GM23248 (cell line): Measurements from ENCODE around the gene TARS3. TPM values are rescaled to one million over a fixed set of nuclear protein-coding genes. Genes with fewer than 3 reads are reported as not detected.

Experiments
- DNase-seq: peaks from one replicate; pipeline ENCODE4 v3.0.0-alpha.2; 2015
- H2AFZ ChIP-seq: fragments of 200-600 bp; sonication (generic); 2 replicates; pipeline ENCODE4 v1.6.1; 2016; ENCODE audit warnings: antibody characterized with exemption
- H3F3A ChIP-seq: fragments of 200-600 bp; sonication (generic); 2 replicates; pipeline ENCODE4 v1.6.1; 2016; ENCODE audit warnings: mild to moderate bottlenecking, antibody characterized with exemption, mixed run types; ENCODE audit not compliant: insufficient read depth
- H3K27ac ChIP-seq: fragments of 200-600 bp; sonication (generic); 2 replicates; pipeline ENCODE4 v1.5.1; 2016; ENCODE audit warnings: mild to moderate bottlenecking
- H3K27me3 ChIP-seq: fragments of 200-600 bp; sonication (generic); replicated peaks from 2 replicates; pipeline ENCODE4 v1.6.1; 2016; ENCODE audit warnings: mild to moderate bottlenecking; ENCODE audit not compliant: insufficient read depth
- H3K36me3 ChIP-seq: fragments of 200-600 bp; sonication (generic); 2 replicates; pipeline ENCODE4 v1.6.1; 2016; ENCODE audit warnings: low read depth, mild to moderate bottlenecking
- H3K4me1 ChIP-seq: fragments of 200-600 bp; sonication (generic); 2 replicates; pipeline ENCODE4 v1.6.1; 2016; ENCODE audit warnings: mild to moderate bottlenecking; ENCODE audit not compliant: insufficient read depth
- H3K4me2 ChIP-seq: fragments of 200-600 bp; sonication (generic); one replicate; pipeline ENCODE4 v1.6.1; 2016; ENCODE audit warnings: mild to moderate bottlenecking; ENCODE audit not compliant: unreplicated experiment
- H3K4me3 ChIP-seq: fragments of 200-600 bp; sonication (generic); 2 replicates; pipeline ENCODE4 v1.5.1; 2016; ENCODE audit warnings: mild to moderate bottlenecking
- H3K79me2 ChIP-seq: fragments of 200-600 bp; sonication (generic); 2 replicates; pipeline ENCODE4 v1.6.1; 2016; ENCODE audit warnings: mild to moderate bottlenecking; ENCODE audit not compliant: insufficient read depth
- H3K9ac ChIP-seq: fragments of 200-600 bp; sonication (generic); 2 replicates; pipeline ENCODE4 v1.6.1; 2016; ENCODE audit warnings: mild to moderate bottlenecking
- H3K9me2 ChIP-seq: fragments of 200-600 bp; sonication (generic); 2 replicates; pipeline ENCODE4 v1.6.1; 2016; ENCODE audit warnings: mixed run types, mild to moderate bottlenecking, moderate library complexity; ENCODE audit not compliant: insufficient read depth
- H3K9me3 ChIP-seq: fragments of 200-600 bp; sonication (generic); one replicate; pipeline ENCODE4 v1.6.1; 2017; ENCODE audit warnings: low read depth
- H4K20me1 ChIP-seq: fragments of 200-600 bp; sonication (generic); 2 replicates; pipeline ENCODE4 v1.6.0; 2016; ENCODE audit not compliant: insufficient read depth
- EZH2 ChIP-seq: fragments of 200-600 bp; sonication (generic); IDR thresholded peaks from 2 replicates; pipeline ENCODE4 v1.6.1; 2018; ENCODE audit warnings: antibody characterized with exemption, mild to moderate bottlenecking; ENCODE audit not compliant: insufficient read depth, poor library complexity, severe bottlenecking
- EZH2phosphoT487 ChIP-seq: fragments of 200-600 bp; sonication (generic); IDR thresholded peaks from 2 replicates; pipeline ENCODE4 v1.6.1; 2018; ENCODE audit warnings: antibody characterized with exemption, moderate library complexity, mild to moderate bottlenecking, low read depth; ENCODE audit not compliant: insufficient read depth
- WGBS, 2 experiments: methylation state at CpG; one replicate each; pipeline ENCODE4 v1.1.6; 2015 to 2017; ENCODE audit warnings: low lambda C conversion rate in 2 of 2, low coverage in 1 of 2; ENCODE audit errors: missing lambda C conversion rate in 2 of 2; 5-methylcytosine and 5-hydroxymethylcytosine counted together
- in situ Hi-C: fragments of 300-500 bp; cut with MboI; formaldehyde crosslinking; loops from 2 replicates; pipeline ENCODE4 v1.15.0; 2020
- polyA plus RNA-seq: library from polyadenylated mRNA; unstranded; fragments of >200 nt; fragmentation: Nextera tagmentation; extraction: Ambion mirVana; gene quantifications from 2 replicates; pipeline ENCODE4 v1.2.1, GENCODE V29; 2016
- total RNA-seq: library from RNA; depleted of rRNA; stranded (reverse); fragments of >200 nt; shearing (Covaris generic); gene quantifications from 2 replicates; pipeline ENCODE4 v1.2.3, GENCODE V29; 2014

Gene TARS3
- total and polyA plus RNA-seq, 2 experiments from 2014 or later = 7.9 to 8.1 TPM

GRCh38 chr15:101625980-101626379, 98.3 kb downstream of the TARS3 start:
- in situ Hi-C loops = no loop called here
- H4K20me1 ChIP-seq = no peaks in the 10 kb centered on the region
- TF ChIP-seq EZH2 (no peak), EZH2phosphoT487 (no peak)
- H3K27ac ChIP-seq = no peak overlapping the region
- no peaks in the 10 kb centered on the region for H3K36me3 ChIP-seq
- peak; percentile 60 for DNase-seq
- H3K9me3 ChIP-seq = no peaks in the 10 kb centered on the region
- H3K4me1 ChIP-seq = peaks cover 9% of the 10 kb centered on the region; the same call in 1 of the 2 replicates
- no peak overlapping the region for H3K9ac ChIP-seq
- H3K4me3 ChIP-seq = no peak overlapping the region
- 38 to 45% methylated on average over 1 of the region's 1 CpG for WGBS, 2 experiments
- H3K27me3 ChIP-seq = no peaks in the 10 kb centered on the region
- H3K9me2 ChIP-seq = no peaks in the 10 kb centered on the region
- no peaks in the 10 kb centered on the region for H3K79me2 ChIP-seq
- H3F3A ChIP-seq = no peaks in the 10 kb centered on the region
- no peak overlapping the region for H2AFZ ChIP-seq
- no peak overlapping the region for H3K4me2 ChIP-seq

GRCh38 chr15:101625184-101625583, 99.1 kb downstream of the TARS3 start:
- Histone ChIP-seq H4K20me1 (no peaks in the 10 kb centered on the region), H3K79me2 (no peaks in the 10 kb centered on the region), H3K9me2 (no peaks in the 10 kb centered on the region), H3K4me3 (no peak overlapping the region), H3F3A (no peaks in the 10 kb centered on the region), H3K36me3 (no peaks in the 10 kb centered on the region), H3K27ac (no peak overlapping the region), H3K4me1 (peaks cover 9% of the 10 kb centered on the region; the same call in 1 of the 2 replicates), H3K9ac (no peak overlapping the region), H3K4me2 (no peak overlapping the region), H3K9me3 (no peaks in the 10 kb centered on the region), H2AFZ (no peak overlapping the region), H3K27me3 (no peaks in the 10 kb centered on the region)
- TF ChIP-seq EZH2phosphoT487 (no peak), EZH2 (no peak)
- WGBS, 2 experiments = 100% methylated on average over 1 of the region's 1 CpG
- in situ Hi-C loops = no loop called here
- DNase-seq = no peak

GRCh38 chr15:101623367-101624304, 100.6 kb downstream of the TARS3 start:
- TF ChIP-seq EZH2phosphoT487 (no peak), EZH2 (no peak)
- Histone ChIP-seq H3K4me1 (peaks cover 9% of the 10 kb centered on the region; the same call in 1 of the 2 replicates), H3K9ac (no peak overlapping the region), H3K4me3 (no peak overlapping the region), H3K9me2 (no peaks in the 10 kb centered on the region), H2AFZ (no peak overlapping the region), H3K79me2 (no peaks in the 10 kb centered on the region), H3K4me2 (no peak overlapping the region), H3K9me3 (no peaks in the 10 kb centered on the region), H4K20me1 (no peaks in the 10 kb centered on the region), H3K27ac (no peak overlapping the region), H3K36me3 (no peaks in the 10 kb centered on the region), H3F3A (no peaks in the 10 kb centered on the region), H3K27me3 (no peaks in the 10 kb centered on the region)
- WGBS, 2 experiments = 96% methylated on average over 6 of the region's 6 CpGs
- DNase-seq = no peak
- in situ Hi-C loops = no loop called here

GRCh38 chr15:101621961-101622360, 102.3 kb downstream of the TARS3 start:
- Histone ChIP-seq H3K9me3 (no peaks in the 10 kb centered on the region), H3K27ac (no peak overlapping the region), H3F3A (no peaks in the 10 kb centered on the region), H3K4me2 (no peak overlapping the region), H3K4me1 (peaks cover 9% of the 10 kb centered on the region; the same call in 1 of the 2 replicates), H2AFZ (no peak overlapping the region), H3K9ac (no peak overlapping the region), H3K4me3 (no peak overlapping the region), H3K79me2 (no peaks in the 10 kb centered on the region), H3K27me3 (no peaks in the 10 kb centered on the region), H3K36me3 (no peaks in the 10 kb centered on the region), H4K20me1 (no peaks in the 10 kb centered on the region), H3K9me2 (no peaks in the 10 kb centered on the region)
- TF ChIP-seq EZH2 (no peak), EZH2phosphoT487 (no peak)
- no peak for DNase-seq
- in situ Hi-C loops = no loop called here
- WGBS, 2 experiments = 75 to 81% methylated on average over 3 of the region's 3 CpGs
